NT2/D1 (cell line): ENCODE results near the gene METTL9.

Experiments used
- YY1 ChIP-seq: IDR thresholded peaks from 2 replicates; pipeline ENCODE4 v1.6.1; 2011; ENCODE audit not compliant: insufficient read length, insufficient read depth
- ZNF274 ChIP-seq: IDR thresholded peaks from 2 replicates; pipeline ENCODE4 v1.6.1; 2011; ENCODE audit warnings: mild to moderate bottlenecking, low read depth, low read length

- no peak for TF ChIP-seq YY1
- no peak for TF ChIP-seq ZNF274
These were observed 97.7 kb downstream of the METTL9 start for GRCh38 chr16:21697032-21697431.
